Activated naive CD8-positive, alpha-beta T cell treated with anti-CD3 and anti-CD28 coated beads, Interleukin-2, amount 10 ng/mL, durations not matched to agents 7 days and 5 days (primary cell): ENCODE measurements around the gene IL26. TPM values are rescaled to one million over a fixed set of nuclear protein-coding genes. Genes with fewer than 3 reads are reported as not detected.

Experiments used
- ATAC-seq: fragments of 150-1000 bp; cut with Tn5 transposase; one replicate; pipeline ENCODE4 v1.10.0; 2021; ENCODE audit warnings: low read depth, moderate library complexity
- POLR2A ChIA-PET: fragments of 350-600 bp; sonication (Branson Sonifier 250); formaldehyde crosslinking; loops from one replicate; lab custom pipeline; 2021; ENCODE audit warnings: antibody characterized with exemption; lab: Charles Lee
- DNase-seq: peaks from one replicate; pipeline ENCODE4 v3.0.0; 2021
- H3K27ac Mint-ChIP-seq: one replicate; pipeline ENCODE4 v1.8.0; 2022; ENCODE audit warnings: mild to moderate bottlenecking, mixed read lengths
- H3K27me3 Mint-ChIP-seq: one replicate; pipeline ENCODE4 v1.8.0; 2022; ENCODE audit warnings: mild to moderate bottlenecking, moderate library complexity, mixed read lengths
- H3K36me3 Mint-ChIP-seq: one replicate; pipeline ENCODE4 v1.8.0; 2021; ENCODE audit warnings: mild to moderate bottlenecking, mixed read lengths
- H3K4me1 Mint-ChIP-seq: one replicate; pipeline ENCODE4 v1.8.0; 2021; ENCODE audit warnings: mixed read lengths
- H3K4me3 Mint-ChIP-seq: one replicate; pipeline ENCODE4 v1.8.0; 2022; ENCODE audit warnings: mild to moderate bottlenecking, moderate library complexity, mixed read lengths
- H3K9me3 Mint-ChIP-seq: one replicate; pipeline ENCODE4 v1.8.0; 2021; ENCODE audit warnings: mixed read lengths
- total RNA-seq, 2 experiments: library from RNA; stranded (reverse); gene quantifications; one replicate each; pipeline ENCODE4 v1.2.3, GENCODE V29; 2021

The IL26 gene
- total RNA-seq, 2 experiments from 2014 or later: not detected

GRCh38 chr12:68236421-68237059, 10.9 kb upstream of the IL26 start:
- POLR2A ChIA-PET: interaction anchor here (0.6 to 1.5 kb wide), 6 partner anchors 9 to 126 kb away, joined by 3 to 4 read pairs (median 3); partner anchors contain the start of gene MDM1
- peak overlapping the region; percentile 95 for H3K27ac Mint-ChIP-seq
- ATAC-seq (peak; percentile 66), DNase-seq (peak; percentile 44)
- peak overlapping the region; percentile 93 for H3K4me3 Mint-ChIP-seq
- H3K4me1 Mint-ChIP-seq: peaks cover 47% of the 10 kb centered on the region
- H3K9me3 Mint-ChIP-seq: peaks cover 5% of the 10 kb centered on the region
- peaks cover 7% of the 10 kb centered on the region for H3K36me3 Mint-ChIP-seq
- no peaks in the 10 kb centered on the region for H3K27me3 Mint-ChIP-seq

GRCh38 chr12:68235576-68235975, 10.0 kb upstream of the IL26 start:
- Mint-ChIP-seq H3K36me3 (peaks cover 7% of the 10 kb centered on the region), H3K27ac (peak overlapping the region; percentile 95), H3K4me3 (peak overlapping the region; percentile 15), H3K4me1 (peaks cover 42% of the 10 kb centered on the region), H3K27me3 (no peaks in the 10 kb centered on the region), H3K9me3 (peaks cover 5% of the 10 kb centered on the region)
- POLR2A ChIA-PET: interaction anchor here (1.2 to 1.5 kb wide), 3 partner anchors 38 to 96 kb away, joined by 3 to 4 read pairs (median 3); partner anchors contain the start of gene MDM1
- DNase-seq (no peak), ATAC-seq (no peak)

GRCh38 chr12:68234140-68234539, 8.5 kb upstream of the IL26 start:
- no peak for ATAC-seq

GRCh38 chr12:68233498-68233897, 7.9 kb upstream of the IL26 start:
- Mint-ChIP-seq H3K4me3 (no peak overlapping the region), H3K4me1 (peaks cover 30% of the 10 kb centered on the region), H3K9me3 (peaks cover 5% of the 10 kb centered on the region), H3K27me3 (no peaks in the 10 kb centered on the region), H3K36me3 (peaks cover 7% of the 10 kb centered on the region), H3K27ac (no peak overlapping the region)
- DNase-seq: no peak
- POLR2A ChIA-PET: no interaction called here
- no peak for ATAC-seq

More at GRCh38 chr12:68234140-68234539, 8.5 kb upstream of the IL26 start:
- peaks cover 31% of the 10 kb centered on the region for H3K4me1 Mint-ChIP-seq
- POLR2A ChIA-PET: no interaction called here
- no peak overlapping the region for H3K27ac Mint-ChIP-seq
- H3K4me3 Mint-ChIP-seq: no peak overlapping the region
- peaks cover 7% of the 10 kb centered on the region for H3K36me3 Mint-ChIP-seq
- no peaks in the 10 kb centered on the region for H3K27me3 Mint-ChIP-seq
- peaks cover 5% of the 10 kb centered on the region for H3K9me3 Mint-ChIP-seq
- DNase-seq: no peak

- H3K27me3 Mint-ChIP-seq: no peaks in the 10 kb centered on the region
- POLR2A ChIA-PET: interaction anchor here (1.2 kb wide), 1 partner anchor 9 kb away, joined by 3 read pairs; no protein-coding TSS in a partner anchor
- DNase-seq (no peak), ATAC-seq (no peak)
- peaks cover 5% of the 10 kb centered on the region for H3K9me3 Mint-ChIP-seq
- no peak overlapping the region for H3K27ac Mint-ChIP-seq
- peaks cover 20% of the 10 kb centered on the region for H3K4me1 Mint-ChIP-seq
- H3K36me3 Mint-ChIP-seq: peaks cover 3% of the 10 kb centered on the region
- H3K4me3 Mint-ChIP-seq: no peak overlapping the region
These were observed 6.1 kb upstream of the IL26 start for GRCh38 chr12:68231691-68232090.

GRCh38 chr12:68231229-68231628, 5.6 kb upstream of the IL26 start:
- no peak overlapping the region for H3K27ac Mint-ChIP-seq
- DNase-seq: no peak
- ATAC-seq: no peak
- H3K9me3 Mint-ChIP-seq: peaks cover 5% of the 10 kb centered on the region
- H3K27me3 Mint-ChIP-seq: no peaks in the 10 kb centered on the region
- H3K4me3 Mint-ChIP-seq: no peak overlapping the region
- POLR2A ChIA-PET: interaction anchor here (1.2 kb wide), 1 partner anchor 10 kb away, joined by 3 read pairs; no protein-coding TSS in a partner anchor
- H3K4me1 Mint-ChIP-seq: peaks cover 19% of the 10 kb centered on the region
- peaks cover 3% of the 10 kb centered on the region for H3K36me3 Mint-ChIP-seq

- H3K36me3 Mint-ChIP-seq: no peaks in the 10 kb centered on the region
- POLR2A ChIA-PET: no interaction called here
These were observed 4.3 kb upstream of the IL26 start for GRCh38 chr12:68229956-68230355.

GRCh38 chr12:68227356-68227755, 1.7 kb upstream of the IL26 start:
- Mint-ChIP-seq H3K4me3 (no peak overlapping the region), H3K9me3 (no peaks in the 10 kb centered on the region), H3K27me3 (peaks cover 2% of the 10 kb centered on the region), H3K36me3 (no peaks in the 10 kb centered on the region), H3K4me1 (peaks cover 26% of the 10 kb centered on the region), H3K27ac (no peak overlapping the region)
- ATAC-seq (no peak), DNase-seq (no peak)
- POLR2A ChIA-PET: no interaction called here

More at GRCh38 chr12:68229956-68230355, 4.3 kb upstream of the IL26 start:
- ATAC-seq: no peak
- no peak overlapping the region for H3K27ac Mint-ChIP-seq
- H3K9me3 Mint-ChIP-seq: peaks cover 2% of the 10 kb centered on the region
- H3K4me1 Mint-ChIP-seq: peaks cover 21% of the 10 kb centered on the region
- no peak for DNase-seq
- no peaks in the 10 kb centered on the region for H3K27me3 Mint-ChIP-seq
- H3K4me3 Mint-ChIP-seq: no peak overlapping the region

- no peak for ATAC-seq
- H3K27ac Mint-ChIP-seq: no peak overlapping the region
- POLR2A ChIA-PET: no interaction called here
- H3K4me1 Mint-ChIP-seq: peaks cover 23% of the 10 kb centered on the region
- no peaks in the 10 kb centered on the region for H3K36me3 Mint-ChIP-seq
- no peak overlapping the region for H3K4me3 Mint-ChIP-seq
- DNase-seq: no peak
- peaks cover 2% of the 10 kb centered on the region for H3K27me3 Mint-ChIP-seq
- H3K9me3 Mint-ChIP-seq: no peaks in the 10 kb centered on the region
These were observed 861 bp downstream of the IL26 start for GRCh38 chr12:68224613-68225285.

GRCh38 chr12:68223067-68223747, 2.4 kb downstream of the IL26 start:
- Mint-ChIP-seq H3K27ac (no peak overlapping the region), H3K36me3 (peaks cover 3% of the 10 kb centered on the region)

GRCh38 chr12:68222326-68222725, 3.3 kb downstream of the IL26 start:
- DNase-seq: no peak
- POLR2A ChIA-PET: interaction anchor here (0.5 kb wide), 1 partner anchor 425 kb away, joined by 4 read pairs; no protein-coding TSS in a partner anchor
- Mint-ChIP-seq H3K9me3 (no peaks in the 10 kb centered on the region), H3K4me1 (peaks cover 23% of the 10 kb centered on the region), H3K27me3 (peaks cover 6% of the 10 kb centered on the region), H3K4me3 (no peak overlapping the region), H3K36me3 (peaks cover 3% of the 10 kb centered on the region), H3K27ac (no peak overlapping the region)
- ATAC-seq: no peak

More at GRCh38 chr12:68223067-68223747, 2.4 kb downstream of the IL26 start:
- H3K9me3 Mint-ChIP-seq: no peaks in the 10 kb centered on the region
- POLR2A ChIA-PET: interaction anchor here (0.5 to 1.3 kb wide), 3 partner anchors 13 to 424 kb away, joined by 3 to 4 read pairs (median 4); no protein-coding TSS in a partner anchor
- ATAC-seq (peak; percentile 94), DNase-seq (peak; percentile 59)
- H3K27me3 Mint-ChIP-seq: peaks cover 3% of the 10 kb centered on the region
- H3K4me3 Mint-ChIP-seq: peak overlapping the region; percentile 77
- peaks cover 23% of the 10 kb centered on the region for H3K4me1 Mint-ChIP-seq

- Mint-ChIP-seq H3K36me3 (peaks cover 3% of the 10 kb centered on the region), H3K9me3 (no peaks in the 10 kb centered on the region), H3K27ac (no peak overlapping the region), H3K4me1 (peaks cover 22% of the 10 kb centered on the region), H3K4me3 (no peak overlapping the region), H3K27me3 (peaks cover 6% of the 10 kb centered on the region)
- no peak for DNase-seq
- ATAC-seq: no peak
- POLR2A ChIA-PET: no interaction called here
These were observed 4.1 kb downstream of the IL26 start for GRCh38 chr12:68221497-68221896.

GRCh38 chr12:68210875-68211274, 14.7 kb downstream of the IL26 start:
- no peak for ATAC-seq
- H3K4me1 Mint-ChIP-seq: peaks cover 9% of the 10 kb centered on the region
- DNase-seq: no peak
- POLR2A ChIA-PET: no interaction called here
- H3K36me3 Mint-ChIP-seq: peaks cover 15% of the 10 kb centered on the region
- peaks cover 4% of the 10 kb centered on the region for H3K9me3 Mint-ChIP-seq
- H3K4me3 Mint-ChIP-seq: no peak overlapping the region
- no peak overlapping the region for H3K27ac Mint-ChIP-seq
- peaks cover 3% of the 10 kb centered on the region for H3K27me3 Mint-ChIP-seq
